Pulmonary artery endothelial cell (primary cell): ENCODE data around the gene HCFC1. TPM values are rescaled to one million over a fixed set of nuclear protein-coding genes. Genes with fewer than 3 reads are reported as not detected.

Experiments used
- DNase-seq: peaks from one replicate; pipeline ENCODE4 v3.0.0-alpha.2; 2011; ENCODE audit warnings: low read depth, low spot score
- total RNA-seq: library from RNA; depleted of rRNA; stranded (reverse); fragments of >200 nt; gene quantifications from 2 replicates; pipeline ENCODE4 v1.2.3, GENCODE V29; 2014

The HCFC1 gene
- total RNA-seq, 1 donor from 2014 or later = 14.8 TPM

DNA sequence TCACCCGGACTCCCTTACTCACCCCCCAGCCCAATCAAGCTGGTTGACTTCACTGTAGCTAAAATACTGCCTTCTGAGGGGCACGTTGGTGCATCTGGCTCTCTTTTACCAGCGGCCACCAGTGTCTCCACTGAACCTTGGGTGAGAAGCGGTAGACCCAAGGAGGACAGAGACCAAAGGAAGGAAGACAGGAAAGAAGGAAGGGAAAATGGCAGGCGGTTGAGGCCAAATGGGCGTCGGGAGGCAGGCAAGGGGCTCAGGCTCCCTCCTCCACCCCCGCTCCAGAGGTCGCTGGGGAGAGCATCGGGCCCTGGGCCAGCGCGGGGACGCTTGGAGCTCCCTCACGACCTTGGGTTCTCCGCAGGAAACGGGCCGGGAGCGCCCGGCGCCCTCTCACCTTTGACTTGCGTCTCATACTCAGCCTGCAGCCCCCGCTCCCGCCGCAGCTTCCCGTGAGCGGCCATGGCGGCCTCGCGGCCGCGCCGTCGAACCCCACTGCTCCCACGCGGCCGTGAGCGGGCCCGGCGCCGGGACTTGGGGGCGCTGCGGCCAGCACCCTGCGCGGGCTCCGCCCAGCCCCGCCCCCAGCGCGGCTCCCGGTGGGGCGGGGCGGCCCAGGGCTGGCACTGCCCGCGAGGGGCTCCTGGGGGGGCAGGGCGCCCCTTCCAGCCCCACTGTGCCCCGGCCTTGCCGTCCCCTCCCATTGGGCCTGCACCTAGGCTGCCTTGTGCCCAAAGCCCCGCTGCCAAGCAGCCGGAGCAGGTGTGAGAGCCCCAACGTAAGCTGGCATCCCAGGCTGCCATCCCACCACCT is 45.7 kb downstream of the HCFC1 start, which contains the start of gene ARHGAP4:
Gene ARHGAP4, minus strand, starts transcription at position 526 of the 813 bp plus-strand sequence. Its CDS starts 62 bp downstream, at position 464.
- no peak for DNase-seq

DNA sequence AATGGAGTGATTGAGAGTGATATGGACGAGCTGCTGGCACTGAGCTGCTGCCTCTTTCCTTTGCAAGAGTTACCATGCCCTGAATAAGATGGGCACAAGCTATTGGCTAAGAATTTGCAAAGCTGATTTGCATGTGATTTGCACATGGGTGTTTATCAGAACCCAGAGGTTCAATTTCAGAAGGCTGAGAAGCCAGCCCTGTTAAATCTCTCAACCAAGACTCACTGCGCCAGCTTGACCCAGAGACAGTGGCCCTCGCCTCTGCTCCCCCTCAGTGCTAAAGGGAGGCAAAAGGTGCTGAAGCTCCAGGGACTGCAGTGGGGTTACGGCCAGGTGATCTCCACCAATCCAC is 46.3 kb downstream of the HCFC1 start:
- DNase-seq = no peak

DNA sequence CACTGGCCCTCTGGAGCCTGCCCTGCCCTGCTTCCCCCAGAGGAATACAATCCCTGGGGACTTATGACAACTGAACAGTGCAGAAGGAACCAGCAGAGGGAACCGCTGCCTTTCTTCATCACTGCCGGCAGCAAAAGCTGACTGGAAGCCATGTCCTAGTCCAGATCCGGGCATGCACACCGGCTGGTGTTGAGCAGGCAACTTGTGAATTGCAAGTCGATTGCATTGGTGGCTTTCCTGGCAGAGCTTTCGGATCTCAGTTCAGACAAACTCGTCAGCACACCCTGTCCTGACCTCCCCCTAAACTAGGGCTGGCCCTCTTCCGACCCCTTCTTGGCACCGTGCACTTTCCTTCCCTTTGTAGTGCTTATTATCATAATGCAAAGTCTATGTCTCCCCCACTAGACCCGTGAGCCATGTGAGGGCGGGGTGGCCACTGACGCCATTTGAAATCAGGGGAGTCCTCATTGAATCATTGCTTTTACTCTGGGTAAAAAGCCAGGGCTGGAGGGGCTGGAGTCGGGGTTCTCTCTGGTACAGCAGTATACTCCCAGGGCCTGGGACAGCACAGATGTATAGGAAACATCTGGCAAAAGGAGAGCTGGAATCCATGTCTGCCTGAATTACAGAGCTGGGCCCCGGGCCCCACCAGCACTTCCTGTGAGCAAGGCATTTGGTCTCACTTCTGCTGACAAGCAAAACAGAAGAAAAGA is 47.3 kb downstream of the HCFC1 start:
- DNase-seq = no peak

DNA sequence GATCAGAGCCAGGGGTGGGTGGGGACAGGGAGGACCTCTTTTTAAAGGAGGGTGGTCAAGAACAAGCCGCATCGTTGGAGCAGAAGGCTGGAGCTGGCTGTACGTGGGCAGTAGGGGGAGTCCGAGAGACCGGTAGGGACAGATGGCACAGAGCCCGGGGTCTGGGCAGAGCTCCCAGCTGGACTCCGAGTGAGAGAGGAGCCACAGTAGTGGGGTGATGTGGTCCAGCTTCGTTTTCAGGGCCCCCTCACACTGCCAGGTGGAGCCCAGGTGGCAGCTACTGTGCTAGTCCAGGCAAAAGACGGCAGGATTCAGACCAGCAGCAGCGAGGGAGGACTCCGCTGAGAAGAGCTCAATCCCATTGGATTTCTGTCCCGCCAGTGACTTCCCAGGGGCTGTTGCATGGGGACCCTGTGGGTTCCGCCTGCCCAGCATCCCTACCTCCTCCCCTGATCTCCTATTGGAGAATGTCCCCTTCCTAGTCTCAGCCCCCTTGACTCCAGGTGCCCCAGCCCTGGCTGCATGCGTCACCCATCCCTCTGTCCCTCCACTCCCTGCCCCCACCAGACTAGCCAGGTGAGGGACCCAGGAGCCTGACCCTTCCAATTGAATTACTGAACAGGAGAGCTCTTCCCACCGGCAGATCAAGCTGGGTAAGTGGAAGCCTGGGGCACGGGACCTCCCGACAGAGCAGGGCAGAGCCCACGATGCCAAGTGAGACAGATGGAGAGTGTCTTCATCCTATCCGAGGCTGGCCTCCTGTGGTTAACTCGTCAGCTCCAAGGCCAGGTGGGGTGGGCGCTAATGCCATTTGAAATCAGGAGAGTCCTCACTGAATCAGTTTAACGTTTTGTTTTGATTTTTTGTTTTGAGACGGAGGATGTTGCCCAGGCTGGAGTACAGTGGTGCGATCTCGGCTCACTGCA is 48.4 kb downstream of the HCFC1 start:
- DNase-seq = no peak

DNA sequence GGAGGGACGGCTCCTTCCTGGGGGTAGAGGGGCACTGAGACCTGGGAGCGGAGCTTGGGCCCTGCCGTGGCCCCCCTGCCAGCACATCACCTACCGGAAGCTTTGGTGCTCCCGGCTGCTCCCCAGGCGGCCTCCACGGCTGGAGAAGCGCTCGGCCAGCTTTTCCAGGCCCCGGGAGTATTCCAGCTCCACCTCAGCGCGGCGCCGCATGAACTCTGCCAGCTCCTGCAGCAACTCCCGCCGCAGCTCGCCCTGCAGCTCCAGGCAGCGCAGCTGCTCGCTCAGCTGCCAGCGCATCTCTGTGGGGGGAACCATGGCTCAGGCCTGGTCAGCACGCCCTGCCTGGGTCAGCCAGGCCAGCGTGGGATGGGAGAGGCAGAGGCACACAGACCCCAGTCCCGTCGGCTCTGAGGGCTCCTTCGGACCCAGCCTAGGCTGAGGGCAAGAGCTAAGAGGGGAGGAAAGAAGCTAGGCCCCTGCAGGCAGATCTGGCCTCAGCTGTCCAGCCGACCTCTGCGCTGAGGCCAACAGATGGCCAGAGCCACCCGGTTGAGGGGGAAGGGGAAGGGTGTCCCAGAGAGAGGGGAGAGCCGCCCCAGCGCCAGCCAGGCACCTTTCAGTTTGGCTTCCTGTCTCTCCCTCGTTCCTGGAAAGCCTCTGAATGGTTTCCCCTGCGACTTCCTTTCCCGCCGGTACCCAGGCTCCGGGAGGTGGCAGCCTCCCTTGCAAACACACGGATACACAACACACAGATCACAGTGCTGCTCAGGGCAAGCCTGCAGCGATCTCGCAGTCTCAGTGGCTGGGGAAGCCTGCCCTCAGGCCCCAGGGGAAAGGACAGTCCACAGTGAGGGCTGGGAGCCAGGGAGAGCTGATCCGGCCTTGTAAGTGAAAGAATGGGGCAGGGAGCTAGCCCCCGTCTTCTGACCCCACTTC is 49.8 kb downstream of the HCFC1 start:
- no peak for DNase-seq

DNA sequence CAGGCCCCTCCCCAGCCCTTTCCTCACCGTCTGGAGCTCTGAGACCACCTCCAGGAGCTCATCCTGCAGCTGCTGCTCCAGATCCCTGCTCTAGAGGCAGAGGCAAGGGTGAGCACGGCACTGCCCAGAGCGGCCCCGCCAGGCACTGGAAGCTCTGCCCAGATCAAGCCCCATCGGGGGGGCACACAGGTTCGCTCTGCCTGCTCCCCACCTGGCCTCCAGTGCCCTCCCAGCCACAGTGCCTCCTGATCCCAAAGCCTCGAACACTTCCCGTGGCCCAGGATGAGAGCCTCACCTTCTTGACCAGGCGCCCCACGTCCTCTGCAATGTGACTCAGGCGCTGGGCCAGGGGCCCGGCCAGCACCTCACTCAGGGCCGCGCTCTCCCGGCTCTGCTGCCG is 50.5 kb downstream of the HCFC1 start:
- no peak for DNase-seq

DNA sequence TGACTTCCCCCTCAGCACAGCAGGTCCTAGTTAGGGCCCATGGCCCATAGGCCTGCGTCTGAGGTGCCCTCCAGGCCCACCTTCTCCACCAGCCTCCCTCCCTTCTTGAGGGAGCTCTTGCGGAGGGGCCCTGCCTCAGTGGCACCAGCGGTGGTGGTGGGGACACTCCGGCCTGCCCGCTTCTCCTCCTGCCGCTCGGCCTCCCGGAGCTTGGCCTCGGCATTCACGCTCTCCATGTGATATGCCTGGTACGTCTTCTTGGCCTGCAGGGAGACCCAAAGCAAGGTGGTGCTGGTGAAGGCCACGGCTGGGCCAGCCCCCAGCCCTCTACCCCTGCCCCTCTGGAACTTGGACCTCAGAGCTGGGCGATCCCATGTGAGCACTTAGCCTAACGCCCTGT is 51.1 kb downstream of the HCFC1 start:
- DNase-seq = no peak

DNA sequence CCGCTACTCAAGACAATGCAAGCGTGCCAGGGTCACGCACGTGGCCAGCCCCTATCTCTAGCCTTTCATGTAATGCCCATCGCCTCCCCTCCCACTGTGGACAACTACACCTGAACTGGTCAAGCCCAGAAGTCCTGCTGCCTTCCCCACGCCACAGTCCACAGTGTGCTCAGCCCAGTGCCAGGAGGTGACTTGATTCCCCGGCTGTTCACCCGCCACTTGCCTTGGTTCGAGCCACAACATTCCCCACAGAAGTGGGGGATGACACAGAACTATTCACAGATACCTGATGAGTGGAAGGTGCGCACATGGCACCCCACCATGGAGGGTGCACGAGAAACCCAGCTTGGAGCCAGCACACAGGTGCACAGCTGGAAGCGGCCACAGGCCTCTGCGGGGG is 52.3 kb downstream of the HCFC1 start:
- no peak for DNase-seq

DNA sequence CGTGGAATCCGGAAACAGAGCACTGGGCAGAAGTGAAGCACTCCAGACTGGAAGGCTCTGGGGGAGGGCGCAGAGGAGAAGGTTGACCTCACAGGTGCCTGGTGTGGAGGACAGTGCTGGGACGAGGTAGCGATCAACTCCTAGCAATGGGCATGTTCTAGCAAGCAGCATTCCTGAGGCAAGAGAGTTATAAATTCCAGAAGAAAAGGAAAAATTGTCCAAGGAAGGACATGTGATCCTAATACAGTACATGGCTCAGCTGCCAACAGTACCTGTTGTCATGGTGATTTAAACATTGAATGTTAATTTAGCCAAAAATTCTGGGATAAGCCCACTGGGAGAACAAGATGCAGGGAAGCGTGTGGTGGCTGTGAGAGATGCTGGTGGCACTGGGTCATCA is 53.7 kb downstream of the HCFC1 start:
- no peak for DNase-seq

DNA sequence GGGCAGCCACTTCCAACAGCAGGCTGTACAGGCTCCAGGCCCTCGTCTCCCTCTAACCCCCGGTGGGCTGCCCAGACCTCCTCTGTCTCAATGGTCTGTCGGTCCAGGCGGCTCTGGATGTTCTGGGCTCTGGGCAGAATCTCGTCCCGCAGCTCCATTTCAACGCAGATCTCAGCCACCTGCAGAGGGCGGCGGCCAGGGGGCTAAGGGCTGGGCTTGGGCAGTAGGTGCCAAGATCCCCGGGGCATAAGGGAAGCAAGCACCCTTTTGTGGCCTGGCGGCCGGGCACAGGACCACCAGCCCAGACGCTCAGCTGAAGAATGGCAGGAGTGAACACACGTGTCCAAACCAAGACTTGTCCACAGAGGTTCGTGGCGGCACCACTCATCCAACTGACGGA is 57.9 kb downstream of the HCFC1 start:
- no peak for DNase-seq

DNA sequence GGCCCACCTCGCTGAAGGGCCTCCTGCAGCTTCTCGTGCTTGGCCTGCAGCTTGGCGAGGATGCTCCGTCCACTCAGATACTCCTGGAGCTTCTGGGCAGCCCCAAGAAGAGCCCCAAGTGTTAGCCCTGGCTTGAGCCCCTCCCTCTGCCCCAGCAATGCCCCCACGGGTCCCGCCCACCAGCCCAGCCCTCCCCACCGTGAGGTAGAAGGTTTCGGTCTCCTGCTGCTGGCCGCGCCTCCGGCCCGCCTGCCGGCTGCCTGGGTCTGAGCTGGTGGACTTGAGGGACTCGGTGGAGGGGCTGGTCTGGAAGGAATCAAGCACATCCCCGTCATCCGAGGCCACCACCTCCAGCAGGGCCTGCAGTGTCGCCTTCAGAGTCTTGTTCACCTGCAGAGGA is 58.4 kb downstream of the HCFC1 start:
- DNase-seq = no peak

DNA sequence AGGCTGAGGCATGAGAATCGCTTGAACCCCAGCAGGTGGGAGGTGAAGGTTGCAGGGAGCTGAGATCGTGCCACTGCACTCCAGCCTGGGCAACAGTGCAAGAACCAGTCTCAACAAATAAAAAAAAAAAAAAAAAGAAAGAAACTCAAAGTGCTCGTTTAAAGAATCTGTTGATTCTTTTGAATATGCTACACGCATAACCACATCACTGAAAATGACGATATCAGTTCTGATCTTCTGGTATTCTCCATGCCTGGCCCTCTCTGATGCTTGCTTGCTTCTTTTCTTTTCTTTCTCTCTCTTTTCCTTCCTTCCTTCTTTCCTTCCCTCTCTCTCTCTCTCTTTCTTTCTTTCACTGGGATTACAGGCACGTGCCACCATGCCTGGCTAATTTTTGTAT is 59.8 kb downstream of the HCFC1 start:
- DNase-seq = no peak

DNA sequence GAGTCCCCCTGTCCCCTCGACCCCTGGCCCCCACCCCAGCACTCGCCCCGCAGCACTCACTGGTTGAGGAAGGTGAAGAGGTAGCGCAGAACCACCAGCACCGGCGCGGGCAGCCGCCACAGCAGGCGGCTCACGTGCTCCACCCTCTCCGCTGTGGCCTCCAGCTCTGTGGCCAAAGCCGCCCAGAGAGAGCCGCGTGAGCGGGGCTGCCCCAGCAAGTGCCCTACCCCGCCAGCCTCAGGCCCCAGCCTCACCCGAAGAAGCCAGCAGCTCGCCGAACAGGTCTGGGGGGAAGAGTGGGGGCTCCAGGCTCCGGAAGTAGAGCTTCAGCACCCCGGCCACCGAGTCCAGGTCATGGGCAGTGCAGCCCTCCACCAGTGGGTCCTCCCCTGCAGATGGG is 61.2 kb downstream of the HCFC1 start:
- DNase-seq = no peak

DNA sequence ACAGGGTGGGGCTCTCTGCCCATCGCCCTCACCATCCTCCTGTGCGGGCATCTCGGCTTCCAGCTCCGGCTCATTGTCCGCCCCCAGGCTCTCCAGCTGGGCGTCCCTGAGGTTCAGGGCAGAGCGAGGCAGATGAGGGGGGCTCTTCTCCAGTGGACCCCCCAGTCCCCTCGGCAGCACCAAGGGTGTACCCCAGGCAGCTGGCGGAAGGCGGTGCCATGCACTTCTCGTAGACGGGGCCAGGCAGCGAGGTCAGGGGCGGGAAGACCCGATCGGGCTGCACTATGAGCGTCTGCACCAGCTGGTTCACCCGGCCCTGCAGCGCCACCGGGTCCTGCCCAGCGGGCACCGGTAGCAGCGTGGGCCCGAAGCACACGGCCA is 61.6 kb downstream of the HCFC1 start:
- DNase-seq = no peak

DNA sequence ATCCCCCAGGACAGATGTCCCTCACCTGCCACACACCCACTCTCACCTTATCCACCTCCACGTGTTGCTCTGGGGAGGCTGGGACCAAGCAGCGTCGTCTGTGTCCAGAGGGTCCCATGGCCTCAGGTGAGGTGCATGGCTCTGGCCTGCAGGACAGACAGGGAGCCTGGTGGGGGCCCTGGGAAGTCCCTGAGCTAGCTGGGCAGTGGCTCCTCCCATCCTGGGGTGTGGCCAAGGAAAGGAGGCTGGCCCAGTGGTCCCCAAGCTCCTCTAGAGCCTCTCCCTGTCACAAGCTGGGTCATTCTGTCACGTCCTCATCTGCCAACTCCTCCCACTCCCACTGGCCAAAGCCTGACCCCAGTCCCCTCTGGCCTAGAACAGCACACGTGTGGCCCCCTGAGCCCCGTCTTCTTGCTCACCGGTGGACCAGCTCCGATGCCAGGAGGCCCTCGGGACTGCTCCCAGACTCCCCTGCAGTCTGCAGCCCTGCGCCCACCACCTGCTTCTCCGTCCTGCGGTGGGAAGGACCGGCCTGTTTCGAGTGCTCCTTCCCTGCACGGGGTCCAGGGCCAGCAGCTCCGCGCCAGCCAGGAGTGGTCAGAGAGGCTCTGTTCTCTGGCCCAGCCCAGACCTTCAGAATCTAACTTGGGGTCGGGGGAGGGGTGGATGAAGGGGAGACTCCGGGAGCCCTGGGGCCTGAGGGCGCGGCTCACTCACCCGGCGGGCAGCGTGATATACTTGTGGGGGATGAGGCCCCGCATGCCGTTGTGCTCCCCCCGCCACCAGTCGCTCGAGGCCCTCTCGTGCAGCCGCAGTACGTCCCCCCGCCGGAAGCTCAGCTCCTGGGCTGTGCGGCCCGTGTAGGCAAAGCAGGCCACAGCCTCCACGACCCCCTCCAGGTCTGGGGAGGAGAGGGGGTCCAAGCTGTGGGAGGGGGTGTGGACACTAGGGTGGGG is 62.3 kb downstream of the HCFC1 start:
- DNase-seq = no peak

DNA sequence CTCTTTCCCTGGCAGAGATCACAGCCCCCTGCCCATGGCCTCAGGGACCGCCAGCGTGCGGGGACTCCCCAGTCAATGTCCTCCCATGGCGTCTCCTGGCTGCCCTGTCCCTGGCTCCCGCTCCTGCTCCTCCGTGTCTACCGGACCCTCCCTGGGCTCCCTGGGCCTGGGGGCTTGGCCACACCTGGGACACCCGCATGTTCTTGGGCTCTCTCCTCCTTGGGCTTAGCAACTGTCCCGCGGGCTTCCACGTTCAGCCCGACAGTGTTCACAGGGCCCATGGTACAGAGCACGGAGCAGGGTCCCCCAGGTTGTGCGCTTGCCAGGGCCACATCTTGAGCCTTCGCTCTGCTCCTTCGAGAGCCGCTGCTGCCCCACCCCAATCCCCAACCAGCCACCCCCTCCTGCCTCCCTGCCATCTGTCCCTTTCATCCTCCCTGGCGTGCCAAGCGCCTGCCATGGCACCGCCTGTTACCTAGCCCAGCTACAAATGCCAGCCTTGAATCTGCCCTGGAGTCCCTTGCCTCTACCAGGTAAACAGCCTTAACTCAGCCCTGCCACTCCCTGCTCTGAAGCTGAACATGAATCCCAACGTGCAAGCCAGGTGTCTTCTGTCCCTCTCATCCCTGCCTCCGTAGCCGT is 63.3 kb downstream of the HCFC1 start:
- no peak for DNase-seq

DNA sequence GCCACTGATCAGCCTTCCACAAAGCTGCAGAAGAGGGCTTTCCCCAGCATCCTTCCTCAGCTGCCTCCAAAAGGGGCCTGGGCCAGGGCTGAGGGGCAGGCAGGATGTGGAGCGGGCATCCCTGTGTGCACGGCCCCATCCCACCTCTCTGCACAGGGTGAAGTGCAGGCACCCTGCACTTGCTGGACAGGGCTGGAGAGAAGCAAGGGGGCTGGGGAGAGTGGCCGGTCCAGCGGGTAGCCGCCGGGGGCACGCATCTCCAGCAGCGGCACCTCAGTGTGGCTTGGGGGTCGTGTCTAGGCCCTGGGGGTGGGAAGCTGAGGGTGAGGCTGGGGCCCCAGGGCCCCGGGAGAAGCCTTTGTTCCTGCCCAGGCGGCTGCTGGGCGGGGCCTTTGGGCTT is 64.2 kb downstream of the HCFC1 start:
- no peak for DNase-seq

DNA sequence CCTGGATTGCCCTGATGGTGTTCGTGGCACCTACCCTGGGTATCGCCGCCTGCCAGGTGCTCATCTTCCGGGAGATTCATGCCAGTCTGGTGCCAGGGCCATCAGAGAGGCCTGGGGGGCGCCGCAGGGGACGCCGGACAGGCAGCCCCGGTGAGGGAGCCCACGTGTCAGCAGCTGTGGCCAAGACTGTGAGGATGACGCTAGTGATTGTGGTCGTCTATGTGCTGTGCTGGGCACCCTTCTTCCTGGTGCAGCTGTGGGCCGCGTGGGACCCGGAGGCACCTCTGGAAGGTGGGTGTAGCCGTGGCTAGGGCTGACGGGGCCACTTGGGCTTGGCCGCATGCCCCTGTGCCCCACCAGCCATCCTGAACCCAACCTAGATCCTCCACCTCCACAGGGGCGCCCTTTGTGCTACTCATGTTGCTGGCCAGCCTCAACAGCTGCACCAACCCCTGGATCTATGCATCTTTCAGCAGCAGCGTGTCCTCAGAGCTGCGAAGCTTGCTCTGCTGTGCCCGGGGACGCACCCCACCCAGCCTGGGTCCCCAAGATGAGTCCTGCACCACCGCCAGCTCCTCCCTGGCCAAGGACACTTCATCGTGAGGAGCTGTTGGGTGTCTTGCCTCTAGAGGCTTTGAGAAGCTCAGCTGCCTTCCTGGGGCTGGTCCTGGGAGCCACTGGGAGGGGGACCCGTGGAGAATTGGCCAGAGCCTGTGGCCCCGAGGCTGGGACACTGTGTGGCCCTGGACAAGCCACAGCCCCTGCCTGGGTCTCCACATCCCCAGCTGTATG is 65.3 kb downstream of the HCFC1 start:
- no peak for DNase-seq
